ENCODE data around the gene ZFYVE19.

The ZFYVE19 gene

DNA sequence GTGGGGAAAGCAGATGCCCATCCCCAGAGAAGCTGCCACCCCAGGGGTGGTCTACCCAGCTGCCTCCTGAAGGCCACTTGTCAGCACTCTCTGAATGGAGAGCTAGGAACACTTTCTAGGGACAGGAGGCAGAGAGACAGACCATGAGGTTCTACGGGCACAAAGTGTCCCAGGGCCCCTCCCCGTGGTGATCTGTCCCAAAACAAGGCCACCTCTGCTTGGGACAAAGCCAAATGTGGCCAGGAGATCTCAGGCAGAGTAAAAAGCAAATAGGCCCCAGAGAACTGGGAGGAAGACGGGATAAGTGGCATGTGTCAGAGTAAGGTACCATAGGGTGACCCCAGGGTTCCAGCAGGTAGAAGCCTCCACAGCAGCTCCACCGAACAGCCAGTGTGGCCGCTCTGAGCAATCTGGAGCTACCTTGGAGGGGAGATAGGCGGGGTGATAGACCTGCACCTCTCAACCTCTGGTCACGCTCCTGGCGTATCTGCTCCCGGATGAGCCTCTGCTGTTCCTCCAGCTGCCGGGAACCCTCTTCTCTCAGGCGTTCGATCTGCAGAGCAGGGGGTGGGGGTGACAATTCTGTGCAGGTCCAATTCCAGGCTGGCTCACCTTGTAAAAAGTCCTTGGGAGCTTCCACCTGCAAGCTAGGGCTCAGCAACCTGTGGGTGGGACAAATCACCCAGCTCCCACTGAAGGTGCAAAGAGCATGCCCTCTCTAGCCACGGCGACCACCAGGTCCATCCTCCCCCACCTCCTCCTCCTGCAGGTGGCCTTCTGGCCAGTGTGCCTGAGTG lies 31.0 kb upstream of the ZFYVE19 start:
- no peak for DNase-seq

DNA sequence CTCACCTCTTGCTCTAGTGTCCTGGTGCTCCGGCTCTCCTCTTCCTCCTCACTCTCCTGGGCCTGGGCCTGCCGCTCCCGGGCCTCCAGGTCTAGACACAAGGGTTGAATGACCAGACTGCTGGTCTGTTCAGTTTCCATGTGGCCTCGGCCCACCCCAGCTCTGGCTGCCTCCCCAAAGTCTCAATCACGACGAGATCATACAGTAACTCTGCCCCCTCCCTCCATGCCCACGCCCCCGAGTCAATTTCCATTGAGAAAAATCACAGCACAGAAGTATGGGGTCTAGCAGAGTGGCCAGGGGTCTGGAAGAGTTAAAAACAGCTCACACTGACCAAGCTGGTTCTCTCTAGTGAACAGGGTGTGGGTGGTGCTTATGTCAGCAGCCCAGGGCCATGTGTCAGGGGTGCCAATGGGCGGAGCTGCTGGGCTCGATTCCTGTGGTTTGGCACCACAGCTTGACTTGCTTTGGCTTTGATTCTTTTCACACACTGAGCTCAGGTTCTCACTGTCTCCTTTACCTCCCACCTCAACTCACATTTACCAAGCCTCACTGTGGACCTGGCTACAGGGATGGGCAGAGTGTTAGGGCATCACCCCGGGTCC lies 30.2 kb upstream of the ZFYVE19 start:
- DNase-seq, result no peak

GRCh38 chr15:40782609-40783227 lies 24.2 kb upstream of the ZFYVE19 start:
- DNase-seq, result peak; percentile 77

DNA sequence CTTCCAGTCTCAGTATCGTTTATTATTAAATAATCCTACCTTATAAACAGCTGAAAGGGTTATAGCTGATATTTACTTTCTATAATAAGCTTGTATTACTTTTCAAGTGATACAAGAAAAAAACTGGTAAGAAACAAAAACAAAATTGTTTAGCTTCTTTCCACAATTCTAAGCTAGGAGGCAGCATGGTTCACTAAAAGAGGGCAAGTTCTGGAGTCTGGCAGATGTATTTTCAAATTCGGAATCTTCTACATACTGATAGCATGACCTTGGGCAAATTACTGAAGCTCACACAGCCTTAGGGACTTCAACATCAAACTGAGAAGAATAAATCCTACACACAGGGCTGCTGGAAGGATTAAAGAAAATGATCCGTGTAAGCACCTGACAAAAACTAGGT lies 21.7 kb upstream of the ZFYVE19 start:
- DNase-seq, result no peak

GRCh38 chr15:40785814-40786213 lies 21.1 kb upstream of the ZFYVE19 start:
- DNase-seq, result no peak

- peak; percentile 60 for DNase-seq
Measured at GRCh38 chr15:40787344-40787841, 19.5 kb upstream of the ZFYVE19 start.

- no peak for DNase-seq
Measured at GRCh38 chr15:40787991-40788390, 18.9 kb upstream of the ZFYVE19 start.

DNA sequence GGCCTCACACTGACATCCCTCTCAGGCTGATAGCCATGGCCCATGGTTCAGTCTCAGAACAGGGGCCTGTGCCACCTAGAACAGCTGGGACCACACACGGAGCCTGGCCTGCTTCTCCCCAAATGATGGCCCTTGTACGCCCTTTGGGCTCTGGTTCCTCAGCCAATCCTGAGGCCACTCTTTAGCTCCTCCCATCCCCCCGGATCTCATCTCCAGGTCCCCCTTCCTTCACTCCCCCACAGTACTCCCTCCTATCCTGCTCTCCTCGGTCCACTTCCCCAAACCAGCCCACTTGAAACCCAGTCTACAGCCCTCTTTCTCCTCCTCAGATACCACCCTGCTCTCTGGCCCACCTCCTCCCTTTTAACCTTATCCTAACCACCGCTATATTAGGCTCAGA lies 17.8 kb upstream of the ZFYVE19 start:
- no peak for DNase-seq

DNA sequence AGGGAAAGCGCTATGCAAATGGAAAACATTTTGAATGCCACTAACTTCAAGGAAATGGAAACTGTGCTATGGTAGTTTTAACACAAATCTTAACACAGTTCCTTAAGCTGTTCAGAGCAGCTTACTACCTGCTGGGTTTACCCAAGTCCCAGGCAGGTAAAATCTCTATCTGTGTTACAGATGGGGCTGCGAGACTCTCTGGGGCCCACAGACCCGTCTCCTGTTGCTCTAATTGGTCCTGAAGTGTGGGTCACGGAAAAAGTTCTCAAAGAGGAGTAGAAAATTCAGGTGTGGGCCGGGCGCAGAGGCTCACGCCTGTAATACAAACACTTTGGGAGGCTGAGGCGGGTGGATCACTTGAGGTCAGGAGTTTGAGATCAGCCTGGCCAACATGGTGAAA lies 16.9 kb upstream of the ZFYVE19 start:
- no peak for DNase-seq

GRCh38 chr15:40790718-40791117 lies 16.2 kb upstream of the ZFYVE19 start:
- no peak for DNase-seq

GRCh38 chr15:40792394-40792793 lies 14.5 kb upstream of the ZFYVE19 start:
- DNase-seq, result no peak

DNA sequence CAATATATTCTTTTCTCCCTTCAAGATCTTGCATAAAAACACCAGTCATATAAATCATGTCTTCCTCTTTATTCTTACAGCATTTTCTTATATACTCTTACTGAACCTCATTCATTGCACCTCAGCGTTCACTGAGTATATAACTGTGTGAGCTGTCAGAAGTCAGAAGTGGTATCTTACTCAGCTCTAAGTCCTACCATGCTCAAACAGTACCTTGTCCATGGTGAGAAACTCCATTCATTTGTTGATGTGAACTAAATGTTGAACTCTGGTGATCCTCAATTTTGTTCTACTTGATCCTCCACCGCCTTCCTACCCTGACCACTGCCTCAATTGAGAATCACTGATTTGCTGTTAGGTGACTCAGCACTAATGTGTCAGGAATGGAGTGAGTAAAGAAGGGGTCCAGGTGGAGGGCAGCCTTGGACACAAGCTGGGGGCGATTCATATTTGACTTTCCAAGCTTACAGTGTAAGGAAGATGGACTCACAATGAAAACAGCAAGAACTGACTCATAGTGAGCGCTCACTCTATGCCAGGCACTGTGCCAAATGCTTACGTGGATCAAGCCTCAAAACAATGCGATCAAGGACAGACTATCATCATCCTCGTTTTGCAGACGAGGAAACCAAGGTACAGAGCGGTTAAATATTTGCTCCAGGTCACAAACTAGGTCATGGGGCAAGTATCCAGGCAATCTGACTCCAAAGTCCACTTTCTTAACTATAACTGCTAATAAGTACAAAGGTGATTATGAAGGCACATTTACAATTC lies 13.5 kb upstream of the ZFYVE19 start:
- no peak for DNase-seq

DNA sequence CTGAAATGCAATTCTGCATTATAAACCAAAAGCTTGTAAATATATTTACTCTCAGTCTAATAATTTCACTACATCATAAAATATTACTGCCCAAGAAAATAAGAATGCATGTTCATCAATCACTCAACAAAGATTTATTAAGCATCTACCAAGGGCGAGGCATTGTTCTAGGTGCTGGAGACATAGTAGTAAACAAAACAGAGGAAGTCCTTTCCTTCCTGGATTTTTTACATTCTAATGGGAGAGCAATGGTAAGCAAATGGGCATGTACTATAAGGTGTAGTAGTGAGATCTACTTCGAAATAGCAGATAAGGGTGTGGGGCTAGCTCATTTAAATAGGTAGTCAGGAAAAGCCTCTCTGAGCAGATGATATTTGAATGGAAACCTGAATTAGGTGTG lies 10.8 kb upstream of the ZFYVE19 start:
- DNase-seq, result no peak

DNA sequence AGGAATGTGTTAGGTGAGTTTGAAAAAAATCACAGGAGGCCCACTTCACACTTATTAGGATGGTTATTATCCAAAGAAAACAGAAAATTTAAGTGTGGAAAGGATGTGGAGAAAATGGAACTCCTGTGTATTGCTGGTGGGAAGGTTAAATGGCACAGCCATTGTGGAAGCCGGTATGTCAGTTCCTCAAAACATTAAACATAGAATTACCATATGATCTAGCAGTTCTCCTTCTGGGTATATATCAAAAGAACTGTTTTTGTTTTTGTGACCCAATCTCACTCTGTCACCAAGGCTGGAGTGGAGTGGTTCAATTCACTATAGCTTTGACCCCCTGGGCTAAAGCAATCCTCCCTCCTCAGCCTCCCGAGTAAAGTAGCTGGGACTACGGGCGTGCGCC lies 10.4 kb upstream of the ZFYVE19 start:
- DNase-seq, result no peak

GRCh38 chr15:40799523-40799922 lies 7.4 kb upstream of the ZFYVE19 start:
- DNase-seq, result no peak

DNA sequence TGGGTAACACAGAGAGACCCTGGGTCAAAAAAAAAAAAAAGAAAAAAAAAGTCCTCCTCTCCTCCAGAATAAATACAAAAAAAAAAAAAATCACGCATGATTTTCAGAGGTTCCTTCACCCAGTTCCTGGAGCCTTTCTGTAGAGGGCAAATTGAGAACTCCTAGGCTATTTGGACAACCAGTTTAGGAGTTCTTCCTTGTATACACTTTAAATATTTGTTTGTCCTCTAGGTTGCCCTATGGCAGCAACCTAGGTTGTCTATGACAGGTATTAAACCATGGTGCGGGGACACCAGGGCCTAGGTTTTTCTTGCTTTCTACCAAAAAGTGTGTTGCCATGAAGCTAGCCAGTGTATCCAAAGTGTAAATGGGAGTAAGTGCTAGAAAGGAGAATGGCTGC lies 3.8 kb upstream of the ZFYVE19 start:
- DNase-seq, result no peak

GRCh38 chr15:40803688-40804087 lies 3.2 kb upstream of the ZFYVE19 start:
- DNase-seq, result no peak

- no peak for DNase-seq
Measured at GRCh38 chr15:40806672-40807027, 239 bp upstream of the ZFYVE19 start.

- DNase-seq, result no peak
Measured at GRCh38 chr15:40807888-40808461, 1.1 kb downstream of the ZFYVE19 start.

DNA sequence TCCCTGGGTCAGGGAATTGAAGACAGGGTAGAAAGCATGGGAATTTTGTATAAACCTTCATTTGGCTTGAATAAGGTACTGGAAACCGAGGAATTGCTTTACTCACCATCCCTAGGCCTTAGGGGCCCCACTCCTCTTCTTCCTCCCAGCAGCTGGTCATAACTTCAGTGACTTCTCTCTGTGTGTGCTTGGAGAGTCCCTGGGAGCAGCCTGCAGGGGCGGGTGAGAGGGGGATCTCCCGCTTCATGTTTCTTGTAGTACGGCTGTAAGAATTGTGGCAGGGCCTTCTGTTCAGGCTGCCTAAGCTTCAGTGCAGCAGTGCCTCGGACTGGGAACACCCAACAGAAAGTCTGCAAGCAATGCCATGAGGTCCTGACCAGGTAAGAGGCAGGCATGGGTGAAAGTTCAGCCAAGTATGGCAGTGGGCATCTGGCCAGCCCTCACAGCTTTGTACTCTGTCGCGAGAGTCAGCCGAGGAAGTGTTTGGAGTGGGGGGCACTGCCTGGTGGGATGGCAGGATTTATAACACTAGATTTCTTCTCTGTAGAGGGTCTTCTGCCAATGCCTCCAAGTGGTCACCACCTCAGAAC lies 2.1 kb downstream of the ZFYVE19 start:
- DNase-seq, result no peak

DNA sequence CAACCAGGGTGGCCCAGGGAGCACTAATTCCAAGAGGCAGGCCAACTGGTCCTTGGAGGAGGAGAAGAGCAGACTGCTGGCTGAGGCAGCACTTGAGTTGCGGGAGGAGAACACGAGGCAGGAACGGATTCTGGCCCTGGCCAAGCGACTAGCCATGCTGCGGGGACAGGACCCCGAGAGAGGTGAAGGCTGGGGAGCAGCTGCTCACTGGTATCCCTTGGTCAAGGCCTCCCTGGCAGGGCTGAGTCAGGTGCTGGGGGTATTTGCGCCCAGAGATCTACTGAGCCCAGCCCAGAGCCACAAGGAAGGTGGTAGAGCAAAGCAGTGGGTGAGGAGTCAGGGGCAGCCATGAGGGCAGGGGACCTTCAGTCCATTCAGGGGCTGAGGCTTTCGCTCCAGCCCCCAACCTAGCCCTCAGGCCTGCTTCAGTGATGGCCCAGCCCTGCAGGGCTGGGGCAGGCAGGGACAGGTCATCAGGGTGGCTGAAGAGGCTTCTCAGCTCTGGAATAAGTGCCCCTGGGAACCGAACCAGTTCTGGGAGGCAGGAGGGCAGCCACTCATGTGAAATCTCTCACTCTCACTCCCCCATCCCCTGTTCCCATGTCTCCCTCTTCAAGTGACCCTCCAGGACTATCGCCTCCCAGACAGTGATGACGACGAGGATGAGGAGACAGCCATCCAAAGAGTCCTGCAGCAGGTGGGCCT lies 6.0 kb downstream of the ZFYVE19 start:
- no peak for DNase-seq

Measured in stimulated activated CD4-positive, alpha-beta T cell treated with anti-CD3 and anti-CD28 coated beads, Interleukin-12 subunit alpha, Interleukin-12 subunit beta, amount 100 ng/mL, for 4 hours (primary cell).